WERI-Rb-1 (cell line): ENCODE results near the gene DMBX1.

Source experiments
- DNase-seq: peaks from one replicate; pipeline ENCODE4 v3.0.0-alpha.2; 2020
- H3K27ac ChIP-seq: fragments of 250-450 bp; sonication (Bioruptor Pico); 2 replicates; pipeline ENCODE4 v1.5.1; 2020; ENCODE audit warnings: mild to moderate bottlenecking, moderate library complexity
- H3K27me3 ChIP-seq: fragments of 250-450 bp; sonication (Bioruptor Pico); 2 replicates; pipeline ENCODE4 v1.5.1; 2021; ENCODE audit warnings: mild to moderate bottlenecking, low read depth, moderate library complexity; ENCODE audit not compliant: insufficient read depth, severe bottlenecking
- H3K36me3 ChIP-seq: fragments of 250-450 bp; sonication (Bioruptor Pico); 2 replicates; pipeline ENCODE4 v1.5.1; 2020; ENCODE audit warnings: mild to moderate bottlenecking, moderate library complexity
- H3K4me3 ChIP-seq: 2 replicates; pipeline ENCODE4 v1.5.1; 2011; ENCODE audit warnings: low read depth, mild to moderate bottlenecking, control low read depth, low read length
- H3K9me3 ChIP-seq: fragments of 250-450 bp; sonication (Bioruptor Pico); 2 replicates; pipeline ENCODE4 v1.5.1; 2021; ENCODE audit warnings: mild to moderate bottlenecking, moderate library complexity; ENCODE audit not compliant: severe bottlenecking
- TF ChIP-seq, protein P1 (sequence below): IDR thresholded peaks from 2 replicates; pipeline ENCODE4 v1.5.1; 2011; ENCODE audit warnings: low read depth, mild to moderate bottlenecking, control low read depth, inconsistent platforms, low read length

The DMBX1 gene

DNA sequence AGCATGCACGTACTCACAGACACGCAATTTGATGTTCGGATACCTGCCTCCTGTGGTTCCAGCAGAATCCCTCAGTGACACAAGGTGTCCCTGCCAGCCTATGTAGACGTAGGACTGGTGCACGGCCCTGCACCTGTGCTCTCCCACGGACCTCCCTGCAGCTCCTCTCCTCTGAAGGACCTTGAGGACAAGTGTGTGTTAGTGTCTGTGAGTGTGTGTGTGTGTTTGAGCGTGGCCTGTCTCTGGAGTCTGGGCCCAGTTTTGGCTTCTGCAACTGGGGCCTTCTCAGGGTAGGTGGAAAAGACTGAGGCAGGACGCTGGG lies 22.5 kb upstream of the DMBX1 start:
- Histone ChIP-seq H3K9me3 (no peaks in the 10 kb centered on the region), H3K27ac (no peak overlapping the region), H3K36me3 (no peaks in the 10 kb centered on the region), H3K27me3 (no peaks in the 10 kb centered on the region), H3K4me3 (peak overlapping the region; percentile 27)
- TF ChIP-seq, protein P1, sequence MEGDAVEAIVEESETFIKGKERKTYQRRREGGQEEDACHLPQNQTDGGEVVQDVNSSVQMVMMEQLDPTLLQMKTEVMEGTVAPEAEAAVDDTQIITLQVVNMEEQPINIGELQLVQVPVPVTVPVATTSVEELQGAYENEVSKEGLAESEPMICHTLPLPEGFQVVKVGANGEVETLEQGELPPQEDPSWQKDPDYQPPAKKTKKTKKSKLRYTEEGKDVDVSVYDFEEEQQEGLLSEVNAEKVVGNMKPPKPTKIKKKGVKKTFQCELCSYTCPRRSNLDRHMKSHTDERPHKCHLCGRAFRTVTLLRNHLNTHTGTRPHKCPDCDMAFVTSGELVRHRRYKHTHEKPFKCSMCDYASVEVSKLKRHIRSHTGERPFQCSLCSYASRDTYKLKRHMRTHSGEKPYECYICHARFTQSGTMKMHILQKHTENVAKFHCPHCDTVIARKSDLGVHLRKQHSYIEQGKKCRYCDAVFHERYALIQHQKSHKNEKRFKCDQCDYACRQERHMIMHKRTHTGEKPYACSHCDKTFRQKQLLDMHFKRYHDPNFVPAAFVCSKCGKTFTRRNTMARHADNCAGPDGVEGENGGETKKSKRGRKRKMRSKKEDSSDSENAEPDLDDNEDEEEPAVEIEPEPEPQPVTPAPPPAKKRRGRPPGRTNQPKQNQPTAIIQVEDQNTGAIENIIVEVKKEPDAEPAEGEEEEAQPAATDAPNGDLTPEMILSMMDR, result no peak
- DNase-seq, result no peak

DNA sequence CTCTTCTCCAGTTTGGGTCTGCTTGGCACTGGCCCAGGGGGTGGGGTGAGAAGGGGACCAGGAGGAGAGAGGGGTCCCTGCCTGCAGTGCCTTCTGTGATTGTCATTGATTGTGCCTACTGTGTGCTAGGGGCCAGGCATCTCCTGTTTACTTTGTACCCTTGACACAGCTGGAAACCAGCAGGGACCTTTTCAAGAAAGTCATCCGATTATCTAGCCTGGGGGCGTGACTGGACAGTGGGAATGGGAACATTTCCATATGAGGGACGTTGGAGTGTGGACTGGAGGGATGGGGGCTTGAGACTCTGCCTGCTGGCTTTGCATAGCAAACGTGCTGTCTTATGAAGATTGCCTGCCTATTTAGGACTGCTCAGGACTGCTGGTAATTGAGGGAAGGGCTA lies 19.8 kb upstream of the DMBX1 start:
- TF ChIP-seq, protein P1, result no peak
- no peaks in the 10 kb centered on the region for H3K9me3 ChIP-seq
- no peak for DNase-seq
- H3K4me3 ChIP-seq, result no peak overlapping the region
- no peak overlapping the region for H3K27ac ChIP-seq
- no peaks in the 10 kb centered on the region for H3K36me3 ChIP-seq
- no peaks in the 10 kb centered on the region for H3K27me3 ChIP-seq

DNA sequence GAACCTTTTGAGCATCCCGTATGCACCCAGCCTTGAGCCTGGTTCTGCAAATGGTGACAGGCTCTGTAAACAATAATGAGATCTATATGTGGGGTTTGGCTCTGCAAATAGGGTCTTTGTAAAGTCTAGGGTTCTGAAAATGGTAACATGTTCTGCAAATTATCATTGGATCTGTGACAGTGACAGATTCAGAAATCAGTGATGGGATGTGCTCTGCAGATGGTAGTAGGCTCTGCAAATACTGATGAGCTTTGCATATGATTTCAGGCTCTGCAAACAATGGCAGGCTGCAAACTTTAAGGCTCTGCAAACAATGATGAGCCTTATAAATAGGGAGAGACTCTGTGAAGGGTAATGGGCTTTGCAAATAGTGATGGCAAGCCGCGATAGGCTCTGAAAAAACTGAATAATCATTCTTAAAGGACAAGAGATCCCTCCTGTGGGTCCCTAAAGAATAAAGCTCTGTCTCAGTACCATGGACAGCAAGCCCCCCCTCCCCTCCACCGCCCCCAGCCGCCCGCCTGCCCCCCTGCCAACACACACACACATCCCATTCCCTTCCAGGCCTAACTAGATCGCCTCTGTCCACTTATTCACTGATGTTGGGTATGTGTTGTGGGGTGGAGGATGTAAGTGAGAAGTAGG lies 17.7 kb upstream of the DMBX1 start:
- H3K4me3 ChIP-seq, result no peak overlapping the region
- TF ChIP-seq, protein P1, result no peak
- no peaks in the 10 kb centered on the region for H3K9me3 ChIP-seq
- H3K36me3 ChIP-seq, result no peaks in the 10 kb centered on the region
- no peak overlapping the region for H3K27ac ChIP-seq
- no peak for DNase-seq
- H3K27me3 ChIP-seq, result no peaks in the 10 kb centered on the region

DNA sequence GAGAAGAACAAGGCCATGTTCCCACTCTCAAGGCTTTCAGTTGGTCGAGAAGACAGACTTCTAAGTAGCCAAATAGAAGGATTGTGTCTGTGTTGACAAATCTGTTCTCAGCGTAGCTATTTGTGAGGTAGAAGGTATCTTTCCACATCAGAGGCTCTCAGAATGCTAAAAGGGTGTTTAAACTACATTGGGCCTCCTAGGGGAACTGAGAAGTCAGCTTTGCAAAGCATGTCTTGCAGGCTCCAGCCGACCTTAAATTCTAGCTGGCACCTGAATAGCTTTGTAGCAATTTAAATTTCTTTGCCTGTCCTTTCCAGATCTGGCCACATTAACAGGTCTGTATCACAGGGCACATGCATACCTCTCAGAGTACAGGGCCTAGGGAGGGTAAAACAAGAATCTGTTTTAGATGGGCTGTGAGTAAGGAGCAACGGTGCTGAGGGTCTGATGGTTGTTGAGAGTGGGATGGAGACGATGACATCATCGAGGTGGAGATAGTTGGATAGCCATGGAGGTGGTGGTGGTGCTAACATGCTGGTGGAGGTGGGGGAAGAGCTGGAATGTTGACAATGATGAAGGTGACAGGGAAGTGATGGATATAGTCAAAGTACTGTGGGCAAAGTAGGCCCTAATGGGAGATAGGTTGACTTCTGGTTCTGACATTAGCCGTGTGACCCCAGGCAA lies 17.0 kb upstream of the DMBX1 start:
- Histone ChIP-seq H3K4me3 (no peak overlapping the region), H3K9me3 (no peaks in the 10 kb centered on the region), H3K27ac (no peak overlapping the region), H3K36me3 (no peaks in the 10 kb centered on the region), H3K27me3 (no peaks in the 10 kb centered on the region)
- TF ChIP-seq, protein P1, result no peak
- no peak for DNase-seq

DNA sequence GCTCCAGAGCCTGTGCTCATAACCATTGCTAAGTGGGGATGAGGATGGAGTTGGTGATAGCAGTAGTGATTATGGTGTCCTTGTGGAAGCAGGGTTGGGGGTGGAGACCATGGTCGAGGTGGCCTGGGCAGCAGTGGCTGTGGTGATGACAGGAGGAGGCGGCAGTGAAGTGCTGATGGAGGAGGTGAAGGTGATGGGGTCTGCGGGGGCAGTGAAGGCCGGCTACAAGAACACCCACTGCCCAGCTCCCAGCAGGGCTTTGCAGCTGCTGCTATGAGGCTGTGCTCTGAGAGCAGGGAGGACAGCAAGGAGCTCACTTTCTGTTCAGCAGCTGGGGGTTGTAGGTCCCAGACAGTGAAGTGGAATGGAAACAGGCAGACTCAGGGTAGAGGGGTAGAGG lies 15.6 kb upstream of the DMBX1 start:
- no peaks in the 10 kb centered on the region for H3K36me3 ChIP-seq
- no peak overlapping the region for H3K4me3 ChIP-seq
- TF ChIP-seq, protein P1, result no peak
- no peaks in the 10 kb centered on the region for H3K27me3 ChIP-seq
- DNase-seq, result no peak
- H3K27ac ChIP-seq, result no peak overlapping the region
- no peaks in the 10 kb centered on the region for H3K9me3 ChIP-seq

DNA sequence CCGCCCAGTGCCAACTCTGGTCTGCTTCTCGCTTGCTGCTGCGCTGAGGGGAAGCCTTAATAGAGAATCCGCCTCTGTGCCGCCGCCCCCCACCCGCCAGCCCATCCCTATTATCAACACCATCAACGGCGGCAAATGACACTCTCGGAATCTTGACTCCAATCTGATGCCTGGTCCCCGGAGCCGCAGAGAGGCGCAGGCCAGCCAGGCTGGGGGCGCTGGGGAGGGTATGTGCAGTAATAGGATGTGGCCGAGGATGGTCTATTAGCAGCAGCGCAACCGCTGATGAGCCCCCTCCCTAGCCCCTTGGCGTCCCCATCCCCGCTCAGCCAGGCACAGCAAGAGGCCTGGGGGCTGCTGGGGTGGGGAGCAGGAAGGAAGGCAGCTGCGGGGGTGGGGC lies 15.1 kb upstream of the DMBX1 start:
- H3K36me3 ChIP-seq, result no peaks in the 10 kb centered on the region
- no peaks in the 10 kb centered on the region for H3K27me3 ChIP-seq
- no peaks in the 10 kb centered on the region for H3K9me3 ChIP-seq
- H3K27ac ChIP-seq, result no peak overlapping the region
- TF ChIP-seq, protein P1, result no peak
- no peak for DNase-seq
- H3K4me3 ChIP-seq, result no peak overlapping the region
